SK-N-SH (cell line): ENCODE data around the gene PACSIN2. TPM values are rescaled to one million over a fixed set of nuclear protein-coding genes. Genes with fewer than 3 reads are reported as not detected.

Experiments used
- CTCF ChIA-PET: fragments of 300-600, 350-600 bp; formaldehyde crosslinking; extraction: SDS; loops from one replicate; lab custom pipeline; 2021; lab: Yijun Ruan, JAX
- POLR2A ChIA-PET: fragments of 350-600 bp; sonication (Branson Sonifier 250); formaldehyde crosslinking; extraction: SDS; loops from one replicate; lab custom pipeline; 2020; ENCODE audit warnings: antibody characterized with exemption, inconsistent platforms; lab: Yijun Ruan, JAX
- DNase-seq: peaks from one replicate; pipeline ENCODE4 v3.0.0; 2012
- H2AFZ ChIP-seq: fragments of 200-600 bp; sonication (generic); 2 replicates; pipeline ENCODE4 v1.8.1; 2016; ENCODE audit warnings: antibody characterized with exemption, mild to moderate bottlenecking, low read depth
- H3F3A ChIP-seq: fragments of 200-600 bp; sonication (generic); replicated peaks from 2 replicates; pipeline ENCODE3; 2016; ENCODE audit warnings: antibody characterized with exemption, mild to moderate bottlenecking; ENCODE audit not compliant: insufficient read depth
- H3K27ac ChIP-seq, 2 experiments: fragments of 200-500 bp in 1 of 2; fragments of 200-600 bp in 1 of 2; sonication (Bioruptor generic) in 1 of 2; sonication (generic), shearing (Covaris generic) in 1 of 2; 2 replicates each; pipeline versions ENCODE4 v1.5.1 to v1.6.1; 2014 to 2016; ENCODE audit warnings: low read depth in 2 of 2, inconsistent platforms in 1 of 2, low read length in 1 of 2, mild to moderate bottlenecking in 1 of 2, mixed read lengths in 1 of 2
- H3K27me3 ChIP-seq: fragments of 200-600 bp; sonication (generic), shearing (Covaris generic); 2 replicates; pipeline ENCODE4 v1.6.1; 2016; ENCODE audit warnings: mixed run types; ENCODE audit not compliant: insufficient read depth
- H3K36me3 ChIP-seq, 2 experiments: fragments of 200-500 bp in 1 of 2; fragments of 200-600 bp in 1 of 2; sonication (Bioruptor generic) in 1 of 2; sonication (generic) in 1 of 2; replicated peaks in 1 of 2; 2 replicates each; pipeline versions ENCODE3 to v1.5.1; 2014 to 2016; ENCODE audit warnings: low read length in 1 of 2, mild to moderate bottlenecking in 1 of 2; ENCODE audit not compliant: insufficient read depth in 2 of 2, control insufficient read depth in 1 of 2
- H3K4me1 ChIP-seq, 2 experiments: fragments of 200-500 bp in 1 of 2; fragments of 200-600 bp in 1 of 2; sonication (Bioruptor generic) in 1 of 2; sonication (generic), shearing (Covaris generic) in 1 of 2; 2 replicates each; pipeline versions ENCODE4 v1.5.1 to v1.6.1; 2014 to 2016; ENCODE audit warnings: low read depth in 1 of 2, low read length in 1 of 2, mixed run types in 1 of 2; ENCODE audit not compliant: insufficient read depth in 2 of 2, control insufficient read depth in 1 of 2
- H3K4me2 ChIP-seq: fragments of 200-600 bp; sonication (generic), shearing (Covaris generic); 2 replicates; pipeline ENCODE4 v1.6.1; 2017; ENCODE audit warnings: mixed run types
- H3K4me3 ChIP-seq, 2 experiments: fragments of 200-500 bp in 1 of 2; fragments of 200-600 bp in 1 of 2; sonication (Bioruptor generic) in 1 of 2; sonication (generic), shearing (Covaris generic) in 1 of 2; 2 replicates each; pipeline versions ENCODE4 v1.5.1 to v1.8.1; 2014 to 2016; ENCODE audit warnings: low read depth in 2 of 2, inconsistent platforms in 1 of 2, low read length in 1 of 2, mild to moderate bottlenecking in 1 of 2, mixed read lengths in 1 of 2, moderate library complexity in 1 of 2
- H3K79me2 ChIP-seq: fragments of 200-600 bp; sonication (generic); 2 replicates; pipeline ENCODE4 v1.8.1; 2017; ENCODE audit warnings: mild to moderate bottlenecking; ENCODE audit not compliant: insufficient read depth
- H3K9ac ChIP-seq: fragments of 200-600 bp; sonication (generic); 2 replicates; pipeline ENCODE4 v1.6.1; 2017; ENCODE audit warnings: mixed run types
- H3K9me2 ChIP-seq: fragments of 200-600 bp; sonication (generic); 2 replicates; pipeline ENCODE4 v1.6.1; 2017; ENCODE audit warnings: mixed run types
- H3K9me3 ChIP-seq: fragments of 200-600 bp; sonication (generic); 2 replicates; pipeline ENCODE4 v1.6.1; 2017; ENCODE audit warnings: mixed run types, mild to moderate bottlenecking, moderate library complexity
- H4K20me1 ChIP-seq: fragments of 200-600 bp; sonication (generic); 2 replicates; pipeline ENCODE4 v1.6.1; 2017; ENCODE audit warnings: mild to moderate bottlenecking, mixed run types; ENCODE audit not compliant: insufficient read depth
- ELF1 ChIP-seq: IDR thresholded peaks from 2 replicates; pipeline ENCODE4 v1.4.0; 2012
- FOXJ3 ChIP-seq: sonication (generic); formaldehyde crosslinking; IDR thresholded peaks from 2 replicates; pipeline ENCODE4 v1.5.1; 2020; ENCODE audit warnings: mild to moderate bottlenecking, missing genetic modification reagents
- FOXM1 ChIP-seq: IDR thresholded peaks from 2 replicates; pipeline ENCODE4 v1.4.0; 2012; ENCODE audit warnings: low read depth, mild to moderate bottlenecking
- GABPA ChIP-seq: IDR thresholded peaks from 2 replicates; pipeline ENCODE4 v1.4.0; 2012; ENCODE audit warnings: low read depth, mild to moderate bottlenecking
- JUND ChIP-seq: IDR thresholded peaks from 2 replicates; pipeline ENCODE4 v1.4.0; 2012
- MAX ChIP-seq: IDR thresholded peaks from 2 replicates; pipeline ENCODE4 v1.4.0; 2012; ENCODE audit warnings: low read depth
- MEF2A ChIP-seq: IDR thresholded peaks from 2 replicates; pipeline ENCODE4 v1.4.0; 2012; ENCODE audit warnings: low read depth, borderline replicate concordance
- MXI1 ChIP-seq: IDR thresholded peaks from 2 replicates; pipeline ENCODE4 v1.6.1; 2012; ENCODE audit warnings: mild to moderate bottlenecking, low read depth, low read length, improper control_type of control experiment
- NRF1 ChIP-seq: IDR thresholded peaks from 2 replicates; pipeline ENCODE4 v1.6.1; 2012; ENCODE audit warnings: low read depth, mild to moderate bottlenecking, low read length
- POLR2AphosphoS5 ChIP-seq: IDR thresholded peaks from 2 replicates; pipeline ENCODE4 v1.6.1; 2012; ENCODE audit warnings: low read depth, low read length
- RAD21 ChIP-seq: IDR thresholded peaks from 2 replicates; pipeline ENCODE4 v1.6.1; 2012; ENCODE audit warnings: mild to moderate bottlenecking, low read length
- RCOR1 ChIP-seq: fragments of 150-350 bp; IDR thresholded peaks from 2 replicates; pipeline ENCODE4 v1.6.1; 2017; ENCODE audit warnings: antibody characterized with exemption, low read length
- RFX5 ChIP-seq: IDR thresholded peaks from 2 replicates; pipeline ENCODE4 v1.6.1; 2012; ENCODE audit warnings: mild to moderate bottlenecking, improper control_type of control experiment, low read length
- RXRA ChIP-seq: IDR thresholded peaks from 2 replicates; pipeline ENCODE4 v1.4.0; 2012; ENCODE audit warnings: low read depth, mild to moderate bottlenecking, borderline replicate concordance
- TEAD4 ChIP-seq: IDR thresholded peaks from 2 replicates; pipeline ENCODE4 v1.4.0; 2012; ENCODE audit warnings: mild to moderate bottlenecking, borderline replicate concordance; ENCODE audit not compliant: insufficient read depth
- WGBS: methylation state at CpG from one replicate; pipeline ENCODE4 v1.1.6; 2017; ENCODE audit warnings: low lambda C conversion rate; 5-methylcytosine and 5-hydroxymethylcytosine counted together
- polyA plus RNA-seq, 3 experiments: library from polyadenylated mRNA; depleted of rRNA; stranded (reverse); fragments of >200 nt; gene quantifications; 2 replicates each; pipeline ENCODE4 v1.2.3, GENCODE V29; 2012
- TF ChIP-seq, protein P1 (sequence below): IDR thresholded peaks from 2 replicates; pipeline ENCODE4 v1.4.0; 2012; ENCODE audit warnings: low read depth, borderline replicate concordance
- TF ChIP-seq, protein P2 (sequence below): fragments of 150-350 bp; IDR thresholded peaks from 2 replicates; pipeline ENCODE4 v1.6.1; 2017; ENCODE audit warnings: antibody characterized with exemption, low read length, low read depth, borderline replicate concordance
- TF ChIP-seq, protein P3 (sequence below): fragments of 200-600 bp; sonication (generic); IDR thresholded peaks from 2 replicates; pipeline ENCODE4 v1.6.1; 2017; ENCODE audit warnings: antibody characterized with exemption, mild to moderate bottlenecking, moderate library complexity
- TF ChIP-seq, protein P4 (sequence below): IDR thresholded peaks from 2 replicates; pipeline ENCODE4; 2012
- TF ChIP-seq, protein P5 (sequence below): fragments of 150-350 bp; IDR thresholded peaks from 2 replicates; pipeline ENCODE4 v1.6.1; 2016; ENCODE audit warnings: mild to moderate bottlenecking, low read depth, low read length

The PACSIN2 gene
- polyA plus RNA-seq, 1 of the 3 experiments (the other 2 are of a cell fraction): 60.5 TPM

DNA sequence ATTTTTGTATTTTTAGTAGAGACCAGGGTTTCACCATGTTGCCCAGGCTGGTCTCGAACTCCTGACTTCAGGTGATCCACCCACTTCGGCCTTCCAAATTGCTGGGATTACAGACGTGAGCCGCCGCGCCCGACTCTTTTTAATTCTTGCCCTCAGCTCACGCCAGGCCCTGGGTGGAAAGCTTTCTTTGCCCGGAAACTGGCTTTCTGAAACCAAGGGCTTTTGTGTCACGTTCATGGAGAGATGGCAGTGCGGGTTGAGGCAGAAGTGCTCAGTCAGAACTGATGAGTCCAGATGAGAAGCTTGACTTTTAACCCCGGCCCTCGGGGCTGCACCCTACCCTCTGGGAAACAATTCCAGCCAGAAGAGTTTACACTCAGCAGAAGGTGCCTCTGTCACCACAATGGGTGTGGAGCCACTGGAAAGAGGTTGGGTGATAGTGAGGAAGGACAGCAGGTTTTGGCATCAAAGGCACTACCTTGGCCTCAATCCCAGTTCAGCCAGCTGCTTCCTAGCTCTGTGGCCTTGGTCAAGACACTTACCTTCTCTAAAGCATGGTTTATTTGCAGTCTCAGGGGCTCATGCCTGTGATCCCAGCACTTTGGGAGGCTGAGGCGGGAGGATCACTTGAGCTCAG is 157.0 kb downstream of the PACSIN2 start:
- H3K4me2 ChIP-seq: no peak overlapping the region
- TF ChIP-seq MXI1 (no peak), ELF1 (no peak), GABPA (no peak)
- no peak for DNase-seq

GRCh38 chr22:42856865-42857704 is 157.9 kb downstream of the PACSIN2 start, which contains the start of gene ARFGAP3:
TSS of gene ARFGAP3 (minus strand) at chr22:42857273. CDS start at chr22:42857182, 91 bp downstream.
- H3K4me2 ChIP-seq: peak within 1 kb of the TSS; percentile 75
- peak within 1 kb of the TSS; percentile 77 to 86 for H3K27ac ChIP-seq
- ChIA-PET POLR2A (no interaction called here), CTCF (interaction anchor here (1.4 to 1.5 kb wide), 2 partner anchors 10 to 15 kb away, joined by 3 to 4 read pairs; no protein-coding TSS in a partner anchor)
- no peak within 1 kb of the TSS for H2AFZ ChIP-seq
- peak within 1 kb of the TSS; percentile 66 to 67 for H3K4me3 ChIP-seq
- H4K20me1 ChIP-seq: peaks cover 9% of the 10 kb centered on the region; the same call in 1 of the 2 replicates
- H3K9ac ChIP-seq: peak within 1 kb of the TSS; percentile 83
- 89% methylated on average over 12 of the region's 111 CpGs for WGBS
- H3F3A ChIP-seq: peaks cover 3% of the 10 kb centered on the region
- peaks cover 0 to 4% of the 10 kb centered on the region in 2 experiments; a peak in 2 of 4 replicates for H3K4me1 ChIP-seq
- H3K9me3 ChIP-seq: no peaks in the 10 kb centered on the region
- peaks cover 45% of the 10 kb centered on the region for H3K79me2 ChIP-seq
- H3K9me2 ChIP-seq: no peaks in the 10 kb centered on the region
- no peaks in the 10 kb centered on the region for H3K36me3 ChIP-seq
- DNase-seq: peak; percentile 99
- H3K27me3 ChIP-seq: no peaks in the 10 kb centered on the region
- TF ChIP-seq TEAD4 (no peak), GABPA (no peak), MAX (peak; percentile 98), MEF2A (no peak), RFX5 (no peak), POLR2AphosphoS5 (peak; percentile 44), MXI1 (0 out of 2 replicates have a peak, but pooled peaks have one; percentile 35), RAD21 (no peak), JUND (no peak), RXRA (no peak), FOXJ3 (CRISPR knock-in tag) (no peak), RCOR1 (no peak), FOXM1 (no peak), NRF1 (peak; percentile 90)
- TF ChIP-seq, protein P1, sequence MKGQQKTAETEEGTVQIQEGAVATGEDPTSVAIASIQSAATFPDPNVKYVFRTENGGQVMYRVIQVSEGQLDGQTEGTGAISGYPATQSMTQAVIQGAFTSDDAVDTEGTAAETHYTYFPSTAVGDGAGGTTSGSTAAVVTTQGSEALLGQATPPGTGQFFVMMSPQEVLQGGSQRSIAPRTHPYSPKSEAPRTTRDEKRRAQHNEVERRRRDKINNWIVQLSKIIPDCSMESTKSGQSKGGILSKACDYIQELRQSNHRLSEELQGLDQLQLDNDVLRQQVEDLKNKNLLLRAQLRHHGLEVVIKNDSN: no peak
- TF ChIP-seq, protein P2, sequence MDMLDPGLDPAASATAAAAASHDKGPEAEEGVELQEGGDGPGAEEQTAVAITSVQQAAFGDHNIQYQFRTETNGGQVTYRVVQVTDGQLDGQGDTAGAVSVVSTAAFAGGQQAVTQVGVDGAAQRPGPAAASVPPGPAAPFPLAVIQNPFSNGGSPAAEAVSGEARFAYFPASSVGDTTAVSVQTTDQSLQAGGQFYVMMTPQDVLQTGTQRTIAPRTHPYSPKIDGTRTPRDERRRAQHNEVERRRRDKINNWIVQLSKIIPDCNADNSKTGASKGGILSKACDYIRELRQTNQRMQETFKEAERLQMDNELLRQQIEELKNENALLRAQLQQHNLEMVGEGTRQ: no peak
- TF ChIP-seq, protein P3, sequence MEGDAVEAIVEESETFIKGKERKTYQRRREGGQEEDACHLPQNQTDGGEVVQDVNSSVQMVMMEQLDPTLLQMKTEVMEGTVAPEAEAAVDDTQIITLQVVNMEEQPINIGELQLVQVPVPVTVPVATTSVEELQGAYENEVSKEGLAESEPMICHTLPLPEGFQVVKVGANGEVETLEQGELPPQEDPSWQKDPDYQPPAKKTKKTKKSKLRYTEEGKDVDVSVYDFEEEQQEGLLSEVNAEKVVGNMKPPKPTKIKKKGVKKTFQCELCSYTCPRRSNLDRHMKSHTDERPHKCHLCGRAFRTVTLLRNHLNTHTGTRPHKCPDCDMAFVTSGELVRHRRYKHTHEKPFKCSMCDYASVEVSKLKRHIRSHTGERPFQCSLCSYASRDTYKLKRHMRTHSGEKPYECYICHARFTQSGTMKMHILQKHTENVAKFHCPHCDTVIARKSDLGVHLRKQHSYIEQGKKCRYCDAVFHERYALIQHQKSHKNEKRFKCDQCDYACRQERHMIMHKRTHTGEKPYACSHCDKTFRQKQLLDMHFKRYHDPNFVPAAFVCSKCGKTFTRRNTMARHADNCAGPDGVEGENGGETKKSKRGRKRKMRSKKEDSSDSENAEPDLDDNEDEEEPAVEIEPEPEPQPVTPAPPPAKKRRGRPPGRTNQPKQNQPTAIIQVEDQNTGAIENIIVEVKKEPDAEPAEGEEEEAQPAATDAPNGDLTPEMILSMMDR: no peak
- TF ChIP-seq, protein P4, sequence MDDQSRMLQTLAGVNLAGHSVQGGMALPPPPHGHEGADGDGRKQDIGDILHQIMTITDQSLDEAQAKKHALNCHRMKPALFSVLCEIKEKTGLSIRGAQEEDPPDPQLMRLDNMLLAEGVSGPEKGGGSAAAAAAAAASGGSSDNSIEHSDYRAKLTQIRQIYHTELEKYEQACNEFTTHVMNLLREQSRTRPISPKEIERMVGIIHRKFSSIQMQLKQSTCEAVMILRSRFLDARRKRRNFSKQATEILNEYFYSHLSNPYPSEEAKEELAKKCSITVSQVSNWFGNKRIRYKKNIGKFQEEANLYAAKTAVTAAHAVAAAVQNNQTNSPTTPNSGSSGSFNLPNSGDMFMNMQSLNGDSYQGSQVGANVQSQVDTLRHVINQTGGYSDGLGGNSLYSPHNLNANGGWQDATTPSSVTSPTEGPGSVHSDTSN: no peak
- TF ChIP-seq, protein P5, sequence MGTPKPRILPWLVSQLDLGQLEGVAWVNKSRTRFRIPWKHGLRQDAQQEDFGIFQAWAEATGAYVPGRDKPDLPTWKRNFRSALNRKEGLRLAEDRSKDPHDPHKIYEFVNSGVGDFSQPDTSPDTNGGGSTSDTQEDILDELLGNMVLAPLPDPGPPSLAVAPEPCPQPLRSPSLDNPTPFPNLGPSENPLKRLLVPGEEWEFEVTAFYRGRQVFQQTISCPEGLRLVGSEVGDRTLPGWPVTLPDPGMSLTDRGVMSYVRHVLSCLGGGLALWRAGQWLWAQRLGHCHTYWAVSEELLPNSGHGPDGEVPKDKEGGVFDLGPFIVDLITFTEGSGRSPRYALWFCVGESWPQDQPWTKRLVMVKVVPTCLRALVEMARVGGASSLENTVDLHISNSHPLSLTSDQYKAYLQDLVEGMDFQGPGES: no peak

More for the DNA sequence above, 157.0 kb downstream of the PACSIN2 start:
- POLR2A ChIA-PET: no interaction called here
- Histone ChIP-seq H3F3A (peaks cover 3% of the 10 kb centered on the region), H3K4me1 (peaks cover 0 to 4% of the 10 kb centered on the region in 2 experiments; a peak in 2 of 4 replicates), H3K9me2 (no peaks in the 10 kb centered on the region), H3K9me3 (no peaks in the 10 kb centered on the region), H2AFZ (no peak overlapping the region), H3K27me3 (no peaks in the 10 kb centered on the region), H3K79me2 (peaks cover 36% of the 10 kb centered on the region), H3K27ac (no peak overlapping the region), H3K36me3 (no peaks in the 10 kb centered on the region), H3K9ac (no peak overlapping the region), H3K4me3 (no peak overlapping the region), H4K20me1 (peaks cover 9% of the 10 kb centered on the region; the same call in 1 of the 2 replicates)
- 97% methylated on average over 12 of the region's 14 CpGs for WGBS
- CTCF ChIA-PET: interaction anchor here (1.5 to 2.5 kb wide), 2 partner anchors 10 to 14 kb away, joined by 3 to 14 read pairs; no protein-coding TSS in a partner anchor
